GM23338 (cell line): Measurements from ENCODE around the gene S100A7. TPM values are rescaled to one million over a fixed set of nuclear protein-coding genes. Genes with fewer than 3 reads are reported as not detected.

Experiments used
- ATAC-seq: fragments of 200-7000 bp; cut with Tn5 transposase; 3 replicates; pipeline ENCODE4 v1.9.1; 2020
- DNase-seq: peaks from one replicate; pipeline ENCODE4 v3.0.0-alpha.2; 2015; ENCODE audit warnings: low spot score
- H2AFZ ChIP-seq: fragments of 200-600 bp; sonication (generic); 2 replicates; pipeline ENCODE4 v1.8.0; 2016; ENCODE audit warnings: antibody characterized with exemption, mild to moderate bottlenecking, moderate library complexity
- H3F3A ChIP-seq: fragments of 200-600 bp; sonication (generic); replicated peaks from 2 replicates; pipeline ENCODE4 v1.8.0; 2017; ENCODE audit warnings: antibody characterized with exemption, mixed run types, low read depth
- H3K27ac ChIP-seq: fragments of 200-600 bp; sonication (generic); 2 replicates; pipeline ENCODE4 v1.6.1; 2016; ENCODE audit warnings: low read depth
- H3K27me3 ChIP-seq: fragments of 200-600 bp; sonication (generic); 2 replicates; pipeline ENCODE4 v1.8.0; 2016; ENCODE audit warnings: mild to moderate bottlenecking, mixed run types, moderate library complexity; ENCODE audit not compliant: insufficient read depth
- H3K36me3 ChIP-seq: fragments of 200-600 bp; sonication (generic); 2 replicates; pipeline ENCODE4 v1.8.0; 2016; ENCODE audit warnings: mild to moderate bottlenecking; ENCODE audit not compliant: insufficient read depth
- H3K4me1 ChIP-seq: fragments of 200-600 bp; sonication (generic); 2 replicates; pipeline ENCODE4 v1.8.0; 2016; ENCODE audit warnings: mild to moderate bottlenecking, moderate library complexity; ENCODE audit not compliant: insufficient read depth
- H3K4me2 ChIP-seq: fragments of 200-600 bp; sonication (generic); 2 replicates; pipeline ENCODE4 v1.7.1; 2017; ENCODE audit warnings: mixed run types
- H3K4me3 ChIP-seq: fragments of 200-600 bp; sonication (generic); 2 replicates; pipeline ENCODE4 v1.6.1; 2016; ENCODE audit warnings: mixed run types
- H3K79me2 ChIP-seq: fragments of 200-600 bp; sonication (generic); replicated peaks from 2 replicates; pipeline ENCODE4 v1.8.0; 2017; ENCODE audit warnings: mild to moderate bottlenecking; ENCODE audit not compliant: insufficient read depth
- H3K9me2 ChIP-seq: fragments of 200-600 bp; sonication (generic); 2 replicates; pipeline ENCODE4 v1.8.0; 2017; ENCODE audit not compliant: insufficient read depth
- H4K20me1 ChIP-seq: fragments of 200-600 bp; sonication (generic); replicated peaks from 2 replicates; pipeline ENCODE4 v1.8.0; 2017; ENCODE audit warnings: mild to moderate bottlenecking; ENCODE audit not compliant: insufficient read depth
- H3K27ac Mint-ChIP-seq: 2 replicates; pipeline ENCODE4 v1.8.0; 2020; ENCODE audit warnings: inconsistent platforms, mild to moderate bottlenecking, moderate library complexity, mixed read lengths
- H3K27me3 Mint-ChIP-seq: 3 replicates; pipeline ENCODE4 v1.8.0; 2022; ENCODE audit warnings: low read depth, mild to moderate bottlenecking, moderate library complexity, mixed read lengths, inconsistent platforms; ENCODE audit not compliant: insufficient read depth, poor library complexity
- H3K36me3 Mint-ChIP-seq: 3 replicates; pipeline ENCODE4 v1.8.0; 2021; ENCODE audit warnings: low read depth, mild to moderate bottlenecking, inconsistent platforms, moderate library complexity, mixed read lengths
- H3K4me1 Mint-ChIP-seq: 3 replicates; pipeline ENCODE4 v1.8.0; 2020; ENCODE audit warnings: mild to moderate bottlenecking, inconsistent platforms, mixed read lengths
- H3K4me3 Mint-ChIP-seq: 3 replicates; pipeline ENCODE4 v1.8.0; 2021; ENCODE audit warnings: moderate library complexity, mild to moderate bottlenecking, inconsistent platforms, mixed read lengths
- H3K9me3 Mint-ChIP-seq: 3 replicates; pipeline ENCODE4 v1.8.0; 2020; ENCODE audit warnings: moderate library complexity, mild to moderate bottlenecking, inconsistent platforms, mixed read lengths
- CREB1 ChIP-seq: fragments of 250-450 bp; sonication (Bioruptor Pico); IDR thresholded peaks from 2 replicates; pipeline ENCODE4 v1.5.0; 2020; ENCODE audit warnings: low read depth, mild to moderate bottlenecking, moderate library complexity
- JUNB ChIP-seq: IDR thresholded peaks from one replicate; pipeline ENCODE4 v1.6.1; 2016; ENCODE audit warnings: antibody characterized with exemption; ENCODE audit not compliant: unreplicated experiment
- NANOG ChIP-seq: IDR thresholded peaks from 2 replicates; pipeline ENCODE4 v1.6.1; 2016; ENCODE audit warnings: antibody characterized with exemption, borderline replicate concordance
- POLR2AphosphoS5 ChIP-seq: IDR thresholded peaks from 2 replicates; pipeline ENCODE4 v1.6.1; 2016; ENCODE audit warnings: antibody characterized with exemption, low read depth
- REST ChIP-seq: IDR thresholded peaks from one replicate; pipeline ENCODE4 v1.6.1; 2018; ENCODE audit warnings: antibody characterized with exemption; ENCODE audit not compliant: unreplicated experiment
- ZNF462 ChIP-seq: fragments of 250-450 bp; sonication (Bioruptor Pico); IDR thresholded peaks from 2 replicates; pipeline ENCODE4 v1.5.0; 2020; ENCODE audit warnings: mild to moderate bottlenecking, moderate library complexity
- polyA plus RNA-seq: library from polyadenylated mRNA; unstranded; fragments of >200 nt; fragmentation: Nextera tagmentation; extraction: Ambion mirVana; gene quantifications from 2 replicates; pipeline ENCODE4 v1.2.1, GENCODE V29; 2016
- total RNA-seq: library from RNA; depleted of rRNA; stranded (reverse); fragments of >200 nt; shearing (Covaris generic); gene quantifications from 2 replicates; pipeline ENCODE4 v1.2.3, GENCODE V29; 2014

Gene S100A7
- total and polyA plus RNA-seq, 2 experiments from 2014 or later: not detected

GRCh38 chr1:153478047-153478691 is 17.7 kb upstream of the S100A7 start:
- Histone ChIP-seq H2AFZ (peak overlapping the region; percentile 34), H4K20me1 (no peaks in the 10 kb centered on the region), H3F3A (no peaks in the 10 kb centered on the region), H3K27me3 (no peaks in the 10 kb centered on the region), H3K4me1 (no peaks in the 10 kb centered on the region; the same call in 1 of the 2 replicates), H3K27ac (no peak overlapping the region), H3K4me2 (no peak overlapping the region), H3K4me3 (no peak overlapping the region), H3K36me3 (no peaks in the 10 kb centered on the region), H3K9me2 (no peaks in the 10 kb centered on the region), H3K79me2 (no peaks in the 10 kb centered on the region)
- DNase-seq: no peak
- Mint-ChIP-seq H3K4me3 (no peak overlapping the region), H3K36me3 (peaks cover 4% of the 10 kb centered on the region; the same call in 1 of the 3 replicates), H3K27ac (no peak overlapping the region), H3K27me3 (no peaks in the 10 kb centered on the region), H3K9me3 (peaks cover 13% of the 10 kb centered on the region), H3K4me1 (peaks cover 10% of the 10 kb centered on the region)
- no peak; the same call in 2 of the 3 replicates for ATAC-seq
- TF ChIP-seq POLR2AphosphoS5: no peak
- no peak for TF ChIP-seq REST

GRCh38 chr1:153476491-153477093 is 16.1 kb upstream of the S100A7 start:
- DNase-seq (no peak), ATAC-seq (no peak)
- peaks cover 2% of the 10 kb centered on the region; the same call in 1 of the 2 replicates for H3K36me3 ChIP-seq
- H3K27ac ChIP-seq: no peak overlapping the region
- no peaks in the 10 kb centered on the region for H4K20me1 ChIP-seq
- no peaks in the 10 kb centered on the region for H3K9me2 ChIP-seq
- Mint-ChIP-seq H3K4me1 (peaks cover 10% of the 10 kb centered on the region), H3K9me3 (peaks cover 29% of the 10 kb centered on the region), H3K27ac (no peak overlapping the region), H3K36me3 (peaks cover 19% of the 10 kb centered on the region), H3K27me3 (peaks cover 2% of the 10 kb centered on the region), H3K4me3 (no peak overlapping the region)
- H3K4me3 ChIP-seq: no peak overlapping the region
- no peaks in the 10 kb centered on the region; the same call in 1 of the 2 replicates for H3K4me1 ChIP-seq
- H3K27me3 ChIP-seq: no peaks in the 10 kb centered on the region
- H3K4me2 ChIP-seq: no peak overlapping the region
- H3F3A ChIP-seq: no peaks in the 10 kb centered on the region
- no peaks in the 10 kb centered on the region for H3K79me2 ChIP-seq
- no peak overlapping the region for H2AFZ ChIP-seq
- no peak for TF ChIP-seq REST
- no peak for TF ChIP-seq JUNB
- TF ChIP-seq POLR2AphosphoS5: no peak
- TF ChIP-seq ZNF462 (CRISPR knock-in tag): no peak
- no peak for TF ChIP-seq CREB1 (CRISPR knock-in tag)
- no peak for TF ChIP-seq NANOG
